HG03025 (cell line): ENCODE results near the gene AUTS2.

Experiments
- ATAC-seq: cut with Tn5 transposase; IDR thresholded peaks from one replicate; pipeline ENCODE4 v1.9.1; 2021; ENCODE audit warnings: mild to moderate bottlenecking, moderate library complexity; ENCODE audit not compliant: unreplicated experiment, low FRiP score

AUTS2 gene

GRCh38 chr7:70836279-70836678 is 1238.0 kb downstream of the AUTS2 start:
- no peak for ATAC-seq

DNA sequence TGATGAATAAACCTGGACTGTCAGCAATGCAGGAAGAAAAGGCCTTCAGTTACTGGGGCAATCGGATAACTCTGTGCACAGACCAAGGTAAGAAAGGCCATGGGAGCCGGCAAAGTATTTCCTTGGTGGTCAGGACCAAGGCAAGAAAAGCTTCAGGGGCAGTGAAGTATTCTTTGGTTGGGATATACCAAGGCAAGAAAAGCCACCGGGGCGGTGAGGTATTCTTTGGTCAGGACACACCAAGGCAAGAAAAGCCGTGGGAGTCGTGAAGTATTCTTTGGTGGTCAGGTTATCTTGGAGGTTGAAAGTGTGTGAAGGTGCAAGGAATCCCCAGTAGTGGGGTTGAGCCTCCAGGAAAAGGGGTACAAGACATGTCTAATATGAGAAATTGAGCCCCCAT is 1238.7 kb downstream of the AUTS2 start:
- ATAC-seq: no peak

- ATAC-seq: no peak
Measured at GRCh38 chr7:70837589-70837988, 1239.3 kb downstream of the AUTS2 start.

DNA sequence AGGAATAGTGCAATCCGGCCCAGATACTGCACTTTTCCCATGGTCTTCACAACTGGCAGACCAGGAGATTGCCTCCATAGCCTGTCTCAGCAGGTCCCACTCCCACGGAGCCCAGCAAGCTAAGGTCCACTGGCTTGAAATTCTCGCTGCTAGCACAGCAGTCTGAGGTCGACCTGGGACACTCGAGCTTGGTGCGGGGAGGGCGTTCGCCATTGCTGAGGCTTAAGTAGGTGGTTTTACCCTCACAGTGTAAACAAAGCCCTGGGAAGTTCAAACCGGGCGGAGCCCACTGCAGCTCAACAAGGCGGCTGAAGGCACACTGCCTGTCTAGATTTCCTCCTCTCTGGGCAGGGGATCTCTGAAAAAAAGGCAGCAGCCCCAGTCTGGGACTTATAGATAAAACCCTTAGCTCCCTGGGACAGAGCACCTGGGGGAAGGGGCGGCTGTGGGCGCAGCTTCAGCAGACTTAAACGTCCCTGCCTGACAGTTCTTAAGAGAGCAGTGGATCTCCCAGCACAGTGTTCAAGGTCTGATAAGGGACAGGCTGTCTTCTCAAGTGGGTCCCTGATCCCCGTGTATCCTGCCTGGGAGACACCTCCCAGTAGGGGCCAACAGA is 1240.1 kb downstream of the AUTS2 start:
- ATAC-seq: no peak
